Esophagus mucosa (tissue), 1 donor: ENCODE results near the gene LSM11. TPM values are rescaled to one million over a fixed set of nuclear protein-coding genes. Genes with fewer than 3 reads are reported as not detected.

Experiments
- ATAC-seq: fragments of 200-7000 bp; cut with Tn5 transposase; one replicate; pipeline ENCODE4 v1.9.1; 2020
- total RNA-seq: library from RNA; stranded (reverse); gene quantifications from one replicate; pipeline ENCODE4 v1.2.4, GENCODE V29; 2023
- donor health status: DM: yes; HTN: yes; CAD: no.

Gene LSM11
- total RNA-seq, 1 donor from 2014 or later, result 2.0 TPM

GRCh38 chr5:157778121-157778805, 34.8 kb downstream of the LSM11 start:
- ATAC-seq, result no peak

- ATAC-seq, result no peak
These were observed 35.7 kb downstream of the LSM11 start for GRCh38 chr5:157779221-157779620.

- ATAC-seq, result no peak
These were observed 42.3 kb downstream of the LSM11 start for GRCh38 chr5:157785801-157786200.

GRCh38 chr5:157793301-157793700, 49.8 kb downstream of the LSM11 start:
- no peak for ATAC-seq

GRCh38 chr5:157799578-157799977, 56.1 kb downstream of the LSM11 start:
- no peak for ATAC-seq

- ATAC-seq, result no peak
These were observed 56.6 kb downstream of the LSM11 start for GRCh38 chr5:157800137-157800536.

GRCh38 chr5:157802736-157803135, 59.2 kb downstream of the LSM11 start:
- no peak for ATAC-seq

- ATAC-seq, result no peak
These were observed 64.5 kb downstream of the LSM11 start for GRCh38 chr5:157808043-157808442.

Other genes starting within 250 kb of the LSM11 start
- gene ADAM19, start 167.9 kb upstream of the LSM11 start, total RNA-seq, result 2.2 TPM
- gene SOX30, start 91.3 kb upstream of the LSM11 start, total RNA-seq, result not detected
- not detected for gene C5orf52, start 72.2 kb upstream of the LSM11 start, total RNA-seq
- gene THG1L, start 12.3 kb upstream of the LSM11 start, total RNA-seq, result 10.6 TPM
- gene CLINT1, start 115.4 kb downstream of the LSM11 start, total RNA-seq, result 102 TPM